ENCODE measurements around the gene RAD9A. TPM values are rescaled to one million over a fixed set of nuclear protein-coding genes. Genes with fewer than 3 reads are reported as not detected.

RAD9A gene
- polyA plus RNA-seq, 1 of the 3 experiments (the other 2 are of a cell fraction), result 22.3 TPM

GRCh38 chr11:67437082-67437808 lies 45.5 kb downstream of the RAD9A start, which contains the start of gene PTPRCAP:
Gene PTPRCAP (minus strand): TSS chr11:67437682. CDS start chr11:67437619, 63 bp downstream.
- H3K79me2 ChIP-seq (ENCODE audit: insufficient read depth), result peaks cover 2% of the 10 kb centered on the region; the same call in 1 of the 2 replicates
- H4K20me1 ChIP-seq (ENCODE audit: insufficient read depth), result no peaks in the 10 kb centered on the region
- no peak within 1 kb of the TSS for H3K4me3 ChIP-seq (ENCODE audit: low read depth in 2 of 2, low read length in 1 of 2)
- peaks cover 3 to 54% of the 10 kb centered on the region in 2 experiments for H3K36me3 ChIP-seq (replicated peaks in 1 of 2; ENCODE audit: control insufficient read depth in 1 of 2, insufficient read depth in 2 of 2, low read length in 1 of 2)
- H3K4me1 ChIP-seq (ENCODE audit: control insufficient read depth in 1 of 2, insufficient read depth in 2 of 2, low read depth in 1 of 2, low read length in 1 of 2), result peaks cover 0 to 5% of the 10 kb centered on the region in 2 experiments; a peak in 2 of 4 replicates
- 88% methylated on average over 5 of the region's 26 CpGs for WGBS (ENCODE audit: low lambda C conversion rate)
- no peak for DNase-seq
- H3K9me2 ChIP-seq, result no peaks in the 10 kb centered on the region
- no peak within 1 kb of the TSS for H3K27ac ChIP-seq (ENCODE audit: low read depth in 2 of 2, low read length in 1 of 2)
- ChIA-PET CTCF (no interaction called here), POLR2A (interaction anchor here (1.0 kb wide), 1 partner anchor 9 kb away, joined by 3 read pairs; the partner anchor contains the start of gene RPS6KB2)
- H3F3A ChIP-seq (replicated peaks; ENCODE audit: insufficient read depth), result no peaks in the 10 kb centered on the region
- no peak within 1 kb of the TSS for H2AFZ ChIP-seq (ENCODE audit: low read depth)
- no peak for TF ChIP-seq MAX (IDR thresholded peaks at IDR 0.05; ENCODE audit: low read depth)
- no peak for TF ChIP-seq ELF1 (IDR thresholded peaks at IDR 0.05)
- TF ChIP-seq YY1 (IDR thresholded peaks at IDR 0.05; ENCODE audit: low read depth), result no peak
- no peak for TF ChIP-seq NFIC (IDR thresholded peaks at IDR 0.05; ENCODE audit: borderline replicate concordance)
- no peak for TF ChIP-seq EP300 (IDR thresholded peaks at IDR 0.05; ENCODE audit: borderline replicate concordance in 1 of 2, low read depth in 1 of 2, low read length in 1 of 2)
- TF ChIP-seq ZBTB33 (IDR thresholded peaks at IDR 0.05; ENCODE audit: borderline replicate concordance, low read depth), result no peak
- no peak for TF ChIP-seq FOXM1 (IDR thresholded peaks at IDR 0.05; ENCODE audit: low read depth)
- no peak for TF ChIP-seq TEAD4 (IDR thresholded peaks at IDR 0.05; ENCODE audit: borderline replicate concordance, insufficient read depth)
- no peak for TF ChIP-seq RAD21 (IDR thresholded peaks at IDR 0.05; ENCODE audit: low read length)
- TF ChIP-seq RFX5 (IDR thresholded peaks at IDR 0.05; ENCODE audit: low read length), result no peak
- no peak for TF ChIP-seq EZH2phosphoT487 (IDR thresholded peaks at IDR 0.05; ENCODE audit: borderline replicate concordance, low read depth)
- no peak for TF ChIP-seq GABPA (IDR thresholded peaks at IDR 0.05; ENCODE audit: low read depth)
- no peak for TF ChIP-seq GATA2 (CRISPR knock-in tag; IDR thresholded peaks at IDR 0.05)
- no peak for TF ChIP-seq RCOR1 (IDR thresholded peaks at IDR 0.05; ENCODE audit: low read length)
- TF ChIP-seq, protein P1, sequence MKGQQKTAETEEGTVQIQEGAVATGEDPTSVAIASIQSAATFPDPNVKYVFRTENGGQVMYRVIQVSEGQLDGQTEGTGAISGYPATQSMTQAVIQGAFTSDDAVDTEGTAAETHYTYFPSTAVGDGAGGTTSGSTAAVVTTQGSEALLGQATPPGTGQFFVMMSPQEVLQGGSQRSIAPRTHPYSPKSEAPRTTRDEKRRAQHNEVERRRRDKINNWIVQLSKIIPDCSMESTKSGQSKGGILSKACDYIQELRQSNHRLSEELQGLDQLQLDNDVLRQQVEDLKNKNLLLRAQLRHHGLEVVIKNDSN (IDR thresholded peaks at IDR 0.05; ENCODE audit: borderline replicate concordance, low read depth), result no peak
- TF ChIP-seq FOSL2 (IDR thresholded peaks at IDR 0.05; ENCODE audit: borderline replicate concordance, low read depth), result no peak
- TF ChIP-seq, protein P2, sequence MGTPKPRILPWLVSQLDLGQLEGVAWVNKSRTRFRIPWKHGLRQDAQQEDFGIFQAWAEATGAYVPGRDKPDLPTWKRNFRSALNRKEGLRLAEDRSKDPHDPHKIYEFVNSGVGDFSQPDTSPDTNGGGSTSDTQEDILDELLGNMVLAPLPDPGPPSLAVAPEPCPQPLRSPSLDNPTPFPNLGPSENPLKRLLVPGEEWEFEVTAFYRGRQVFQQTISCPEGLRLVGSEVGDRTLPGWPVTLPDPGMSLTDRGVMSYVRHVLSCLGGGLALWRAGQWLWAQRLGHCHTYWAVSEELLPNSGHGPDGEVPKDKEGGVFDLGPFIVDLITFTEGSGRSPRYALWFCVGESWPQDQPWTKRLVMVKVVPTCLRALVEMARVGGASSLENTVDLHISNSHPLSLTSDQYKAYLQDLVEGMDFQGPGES (IDR thresholded peaks at IDR 0.05; ENCODE audit: low read depth, low read length), result no peak
- no peak for TF ChIP-seq TAF1 (IDR thresholded peaks at IDR 0.05; ENCODE audit: borderline replicate concordance, low read depth, low read length)
- no peak within 1 kb of the TSS for H3K9ac ChIP-seq
- H3K27me3 ChIP-seq (ENCODE audit: insufficient read depth), result no peaks in the 10 kb centered on the region
- H3K4me2 ChIP-seq, result no peak within 1 kb of the TSS
- no peaks in the 10 kb centered on the region for H3K9me3 ChIP-seq
